Measurements from ENCODE around the gene FGFRL1.

FGFRL1 gene

GRCh38 chr4:1047106-1047975 is 35.9 kb downstream of the FGFRL1 start:
- no CpG with 5 or more reads among the region's 41 CpGs for WGBS (ENCODE audit: extremely low coverage, insufficient coverage, insufficient read length)
- DNase-seq, result no peak
- H3K36me3 ChIP-seq (ENCODE audit: control insufficient read depth in 1 of 2, insufficient read depth in 2 of 2, low read length in 2 of 2), result no peaks in the 10 kb centered on the region

GRCh38 chr4:1047976-1048772 is 36.7 kb downstream of the FGFRL1 start:
- no peak overlapping the region for H2AFZ ChIP-seq (ENCODE audit: insufficient read depth, low read length, poor library complexity)
- no peak overlapping the region for H4K12ac ChIP-seq (ENCODE audit: low read depth, low read length)
- no peak overlapping the region for H4K8ac ChIP-seq (ENCODE audit: low read depth, low read length)
- H3K4ac ChIP-seq (ENCODE audit: low read depth, low read length), result no peak overlapping the region
- no peak overlapping the region for H3K23ac ChIP-seq (ENCODE audit: low read length)
- no peak overlapping the region for H2BK120ac ChIP-seq (ENCODE audit: insufficient read depth, low read length, poor library complexity)
- peaks cover 2% of the 10 kb centered on the region for H3K79me2 ChIP-seq (ENCODE audit: control insufficient read depth, insufficient read depth, low read length, poor library complexity)
- no peak overlapping the region for H2BK5ac ChIP-seq (ENCODE audit: low read depth, low read length, poor library complexity)
- no CpG with 5 or more reads among the region's 34 CpGs for WGBS (ENCODE audit: extremely low coverage, insufficient coverage, insufficient read length)
- peaks cover 6% of the 10 kb centered on the region for H3K9me3 ChIP-seq (ENCODE audit: insufficient read depth, low read depth, low read length)
- H3K4me2 ChIP-seq (ENCODE audit: low read length), result no peak overlapping the region
- no peak overlapping the region for H3K27ac ChIP-seq (ENCODE audit: low read depth, low read length)
- H2AK5ac ChIP-seq (ENCODE audit: low read length), result no peak overlapping the region
- H4K91ac ChIP-seq (ENCODE audit: low read depth, low read length), result no peak overlapping the region
- H3K9ac ChIP-seq (ENCODE audit: low read length), result no peak overlapping the region
- H2BK12ac ChIP-seq (ENCODE audit: low read length), result no peak overlapping the region
- peaks cover 22% of the 10 kb centered on the region for H3K79me1 ChIP-seq (ENCODE audit: low read length)
- DNase-seq, result no peak
- H3K4me3 ChIP-seq (ENCODE audit: low read depth, low read length), result no peak overlapping the region
- H3K27me3 ChIP-seq (ENCODE audit: insufficient read depth, low read length), result peaks cover 7% of the 10 kb centered on the region
- H3K4me1 ChIP-seq (ENCODE audit: control insufficient read depth in 1 of 2, insufficient read depth in 2 of 2, low read length in 2 of 2), result peaks cover 20 to 21% of the 10 kb centered on the region in 2 experiments
- H3K36me3 ChIP-seq (ENCODE audit: control insufficient read depth in 1 of 2, insufficient read depth in 2 of 2, low read length in 2 of 2), result no peaks in the 10 kb centered on the region
- H3K14ac ChIP-seq (ENCODE audit: low read length), result no peak overlapping the region
- H3K18ac ChIP-seq (ENCODE audit: low read length), result no peak overlapping the region

More at GRCh38 chr4:1047106-1047975, 35.9 kb downstream of the FGFRL1 start:
- H2BK120ac ChIP-seq (ENCODE audit: insufficient read depth, low read length, poor library complexity), result no peak overlapping the region
- no peak overlapping the region for H4K91ac ChIP-seq (ENCODE audit: low read depth, low read length)
- H2BK5ac ChIP-seq (ENCODE audit: low read depth, low read length, poor library complexity), result no peak overlapping the region
- no peak overlapping the region for H2AFZ ChIP-seq (ENCODE audit: insufficient read depth, low read length, poor library complexity)
- peaks cover 22% of the 10 kb centered on the region in 2 experiments for H3K4me1 ChIP-seq (ENCODE audit: control insufficient read depth in 1 of 2, insufficient read depth in 2 of 2, low read length in 2 of 2)
- no peak overlapping the region for H3K14ac ChIP-seq (ENCODE audit: low read length)
- no peak overlapping the region for H3K18ac ChIP-seq (ENCODE audit: low read length)
- no peak overlapping the region for H3K27ac ChIP-seq (ENCODE audit: low read depth, low read length)
- no peak overlapping the region for H3K4me2 ChIP-seq (ENCODE audit: low read length)
- H3K4me3 ChIP-seq (ENCODE audit: low read depth, low read length), result no peak overlapping the region
- H3K79me1 ChIP-seq (ENCODE audit: low read length), result peaks cover 22% of the 10 kb centered on the region
- no peak overlapping the region for H3K4ac ChIP-seq (ENCODE audit: low read depth, low read length)
- no peak overlapping the region for H3K9ac ChIP-seq (ENCODE audit: low read length)
- H3K9me3 ChIP-seq (ENCODE audit: insufficient read depth, low read depth, low read length), result peaks cover 6% of the 10 kb centered on the region
- H2BK12ac ChIP-seq (ENCODE audit: low read length), result no peak overlapping the region
- H4K12ac ChIP-seq (ENCODE audit: low read depth, low read length), result no peak overlapping the region
- no peak overlapping the region for H3K23ac ChIP-seq (ENCODE audit: low read length)
- H3K27me3 ChIP-seq (ENCODE audit: insufficient read depth, low read length), result peaks cover 7% of the 10 kb centered on the region
- peaks cover 2% of the 10 kb centered on the region for H3K79me2 ChIP-seq (ENCODE audit: control insufficient read depth, insufficient read depth, low read length, poor library complexity)
- H2AK5ac ChIP-seq (ENCODE audit: low read length), result no peak overlapping the region
- H4K8ac ChIP-seq (ENCODE audit: low read depth, low read length), result no peak overlapping the region

- peaks cover 7% of the 10 kb centered on the region for H3K27me3 ChIP-seq (ENCODE audit: insufficient read depth, low read length)
- no peak overlapping the region for H2BK5ac ChIP-seq (ENCODE audit: low read depth, low read length, poor library complexity)
- H3K23ac ChIP-seq (ENCODE audit: low read length), result no peak overlapping the region
- peaks cover 2% of the 10 kb centered on the region for H3K79me2 ChIP-seq (ENCODE audit: control insufficient read depth, insufficient read depth, low read length, poor library complexity)
- no peak overlapping the region for H3K9ac ChIP-seq (ENCODE audit: low read length)
- no peak overlapping the region for H4K8ac ChIP-seq (ENCODE audit: low read depth, low read length)
- no peak overlapping the region for H3K4ac ChIP-seq (ENCODE audit: low read depth, low read length)
- peaks cover 6% of the 10 kb centered on the region for H3K9me3 ChIP-seq (ENCODE audit: insufficient read depth, low read depth, low read length)
- H3K18ac ChIP-seq (ENCODE audit: low read length), result no peak overlapping the region
- no peak overlapping the region for H3K4me3 ChIP-seq (ENCODE audit: low read depth, low read length)
- no peak for DNase-seq
- H4K12ac ChIP-seq (ENCODE audit: low read depth, low read length), result no peak overlapping the region
- peaks cover 18% of the 10 kb centered on the region for H3K79me1 ChIP-seq (ENCODE audit: low read length)
- no peak overlapping the region for H2BK12ac ChIP-seq (ENCODE audit: low read length)
- H3K14ac ChIP-seq (ENCODE audit: low read length), result no peak overlapping the region
- no peak overlapping the region for H3K4me2 ChIP-seq (ENCODE audit: low read length)
- no peaks in the 10 kb centered on the region for H3K36me3 ChIP-seq (ENCODE audit: control insufficient read depth in 1 of 2, insufficient read depth in 2 of 2, low read length in 2 of 2)
- no peak overlapping the region for H3K27ac ChIP-seq (ENCODE audit: low read depth, low read length)
- H3K4me1 ChIP-seq (ENCODE audit: control insufficient read depth in 1 of 2, insufficient read depth in 2 of 2, low read length in 2 of 2), result peaks cover 14 to 15% of the 10 kb centered on the region in 2 experiments
- no peak overlapping the region for H2AFZ ChIP-seq (ENCODE audit: insufficient read depth, low read length, poor library complexity)
- no peak overlapping the region for H4K91ac ChIP-seq (ENCODE audit: low read depth, low read length)
- H2AK5ac ChIP-seq (ENCODE audit: low read length), result no peak overlapping the region
- WGBS (ENCODE audit: extremely low coverage, insufficient coverage, insufficient read length), result no CpG with 5 or more reads among the region's 16 CpGs
- no peak overlapping the region for H2BK120ac ChIP-seq (ENCODE audit: insufficient read depth, low read length, poor library complexity)
These were observed 37.6 kb downstream of the FGFRL1 start for GRCh38 chr4:1048773-1049590.

GRCh38 chr4:1049591-1049905 is 38.1 kb downstream of the FGFRL1 start:
- Histone ChIP-seq H3K9me3 (ENCODE audit: insufficient read depth, low read depth, low read length) (peaks cover 6% of the 10 kb centered on the region), H3K14ac (ENCODE audit: low read length) (no peak overlapping the region), H3K4me3 (ENCODE audit: low read depth, low read length) (no peak overlapping the region), H3K4ac (ENCODE audit: low read depth, low read length) (no peak overlapping the region), H2BK120ac (ENCODE audit: insufficient read depth, low read length, poor library complexity) (no peak overlapping the region), H2BK12ac (ENCODE audit: low read length) (no peak overlapping the region), H2AFZ (ENCODE audit: insufficient read depth, low read length, poor library complexity) (no peak overlapping the region), H3K36me3 (ENCODE audit: control insufficient read depth in 1 of 2, insufficient read depth in 2 of 2, low read length in 2 of 2) (no peaks in the 10 kb centered on the region), H4K12ac (ENCODE audit: low read depth, low read length) (no peak overlapping the region), H3K27ac (ENCODE audit: low read depth, low read length) (no peak overlapping the region), H4K8ac (ENCODE audit: low read depth, low read length) (no peak overlapping the region), H2AK5ac (ENCODE audit: low read length) (no peak overlapping the region), H3K4me2 (ENCODE audit: low read length) (no peak overlapping the region), H3K79me1 (ENCODE audit: low read length) (peaks cover 13% of the 10 kb centered on the region), H3K23ac (ENCODE audit: low read length) (no peak overlapping the region), H4K91ac (ENCODE audit: low read depth, low read length) (no peak overlapping the region), H3K4me1 (ENCODE audit: control insufficient read depth in 1 of 2, insufficient read depth in 2 of 2, low read length in 2 of 2) (peaks cover 8 to 9% of the 10 kb centered on the region in 2 experiments), H3K79me2 (ENCODE audit: control insufficient read depth, insufficient read depth, low read length, poor library complexity) (peaks cover 2% of the 10 kb centered on the region), H3K9ac (ENCODE audit: low read length) (no peak overlapping the region), H3K18ac (ENCODE audit: low read length) (no peak overlapping the region), H2BK5ac (ENCODE audit: low read depth, low read length, poor library complexity) (no peak overlapping the region), H3K27me3 (ENCODE audit: insufficient read depth, low read length) (peaks cover 7% of the 10 kb centered on the region)
- DNase-seq, result no peak
- no CpG with 5 or more reads among the region's 21 CpGs for WGBS (ENCODE audit: extremely low coverage, insufficient coverage, insufficient read length)
